Ureter (tissue), 1 donor: Measurements from ENCODE around the gene SORCS2. TPM values are rescaled to one million over a fixed set of nuclear protein-coding genes. Genes with fewer than 3 reads are reported as not detected.

ENCODE experiments used
- DNase-seq: peaks from one replicate; pipeline ENCODE4 v3.0.0-alpha.2; 2020; ENCODE audit warnings: low spot score
- total RNA-seq: library from RNA; stranded (reverse); gene quantifications from one replicate; pipeline ENCODE4 v1.2.4, GENCODE V29; 2023
- donor health status: DM: yes; HTN: yes; CAD: no.

The SORCS2 gene
- total RNA-seq, 1 donor from 2014 or later = 2.8 TPM

- no peak for DNase-seq
These were observed 490.9 kb downstream of the SORCS2 start for GRCh38 chr4:7683126-7683703.

- DNase-seq = no peak
These were observed 492.0 kb downstream of the SORCS2 start for GRCh38 chr4:7684294-7684693.

GRCh38 chr4:7686070-7686870 is 493.9 kb downstream of the SORCS2 start:
- no peak for DNase-seq

GRCh38 chr4:7687006-7687405 is 494.7 kb downstream of the SORCS2 start:
- DNase-seq = no peak

- DNase-seq = no peak
These were observed 495.5 kb downstream of the SORCS2 start for GRCh38 chr4:7687796-7688195.

- DNase-seq = no peak
These were observed 497.7 kb downstream of the SORCS2 start for GRCh38 chr4:7689773-7690693.

- DNase-seq = no peak
These were observed 498.7 kb downstream of the SORCS2 start for GRCh38 chr4:7691061-7691460.

- no peak for DNase-seq
These were observed 499.6 kb downstream of the SORCS2 start for GRCh38 chr4:7691982-7692381.

- no peak for DNase-seq
These were observed 500.3 kb downstream of the SORCS2 start for GRCh38 chr4:7692451-7693236.

GRCh38 chr4:7693237-7693608 is 500.9 kb downstream of the SORCS2 start:
- no peak for DNase-seq

GRCh38 chr4:7693711-7694110 is 501.4 kb downstream of the SORCS2 start:
- DNase-seq = no peak

- no peak for DNase-seq
These were observed 502.0 kb downstream of the SORCS2 start for GRCh38 chr4:7694324-7694723.

- no peak for DNase-seq
These were observed 505.0 kb downstream of the SORCS2 start for GRCh38 chr4:7697343-7697742.

GRCh38 chr4:7697821-7698220 is 505.5 kb downstream of the SORCS2 start:
- DNase-seq = no peak

GRCh38 chr4:7698584-7698983 is 506.2 kb downstream of the SORCS2 start:
- DNase-seq = no peak

GRCh38 chr4:7699031-7699430 is 506.7 kb downstream of the SORCS2 start:
- no peak for DNase-seq

GRCh38 chr4:7699825-7700224 is 507.5 kb downstream of the SORCS2 start:
- no peak for DNase-seq

GRCh38 chr4:7700665-7701064 is 508.3 kb downstream of the SORCS2 start:
- no peak for DNase-seq

GRCh38 chr4:7701866-7702649 is 509.7 kb downstream of the SORCS2 start:
- DNase-seq = no peak

GRCh38 chr4:7703688-7704087 is 511.4 kb downstream of the SORCS2 start:
- no peak for DNase-seq

GRCh38 chr4:7704091-7704490 is 511.8 kb downstream of the SORCS2 start:
- DNase-seq = no peak
